SK-N-MC (cell line): ENCODE measurements around the gene FXYD2.

Experiments used
- DNase-seq: peaks from one replicate; pipeline ENCODE4 v3.0.0-alpha.2; 2011; ENCODE audit warnings: low read depth, low spot score
- H3K27ac ChIP-seq: fragments of 200-600 bp; sonication (generic); 2 replicates; pipeline ENCODE4 v1.5.1; 2016; ENCODE audit warnings: mixed run types
- H3K36me3 ChIP-seq: fragments of 200-600 bp; sonication (generic); 2 replicates; pipeline ENCODE4 v1.6.1; 2017; ENCODE audit warnings: antibody characterized with exemption, low read length, mixed read lengths; ENCODE audit not compliant: insufficient read depth
- H3K4me3 ChIP-seq: fragments of 200-600 bp; sonication (generic); 2 replicates; pipeline ENCODE4 v1.5.1; 2016
- H3K9ac ChIP-seq: fragments of 200-600 bp; sonication (generic); 2 replicates; pipeline ENCODE4 v1.8.0; 2017; ENCODE audit warnings: mixed run types, mixed read lengths; ENCODE audit not compliant: insufficient read length
- H3K9me3 ChIP-seq: fragments of 200-600 bp; sonication (generic); 2 replicates; pipeline ENCODE4 v1.6.1; 2017; ENCODE audit warnings: low read depth, mild to moderate bottlenecking, antibody characterized with exemption, low read length, moderate library complexity, mixed read lengths
- EZH2 ChIP-seq: fragments of 200-600 bp; sonication (generic); IDR thresholded peaks from one replicate; pipeline ENCODE4 v1.6.1; 2017; ENCODE audit warnings: antibody characterized with exemption
- FOXP2 ChIP-seq: optimal IDR thresholded peaks from 2 replicates; pipeline ENCODE3; 2011; ENCODE audit warnings: mild to moderate bottlenecking, moderate library complexity; ENCODE audit not compliant: insufficient read depth; ENCODE audit errors: extremely low read length, control extremely low read depth
- POLR2AphosphoS5 ChIP-seq: IDR thresholded peaks from 2 replicates; pipeline ENCODE4 v1.6.1; 2012; ENCODE audit warnings: mild to moderate bottlenecking, low read depth, low read length, borderline replicate concordance

Gene FXYD2

GRCh38 chr11:117859488-117860112, 35.1 kb upstream of the FXYD2 start:
- Histone ChIP-seq H3K36me3 (no peaks in the 10 kb centered on the region), H3K9ac (no peak overlapping the region), H3K9me3 (no peaks in the 10 kb centered on the region), H3K27ac (no peak overlapping the region), H3K4me3 (no peak overlapping the region)
- TF ChIP-seq EZH2 (no peak), FOXP2 (no peak), POLR2AphosphoS5 (no peak)
- DNase-seq, result no peak

DNA sequence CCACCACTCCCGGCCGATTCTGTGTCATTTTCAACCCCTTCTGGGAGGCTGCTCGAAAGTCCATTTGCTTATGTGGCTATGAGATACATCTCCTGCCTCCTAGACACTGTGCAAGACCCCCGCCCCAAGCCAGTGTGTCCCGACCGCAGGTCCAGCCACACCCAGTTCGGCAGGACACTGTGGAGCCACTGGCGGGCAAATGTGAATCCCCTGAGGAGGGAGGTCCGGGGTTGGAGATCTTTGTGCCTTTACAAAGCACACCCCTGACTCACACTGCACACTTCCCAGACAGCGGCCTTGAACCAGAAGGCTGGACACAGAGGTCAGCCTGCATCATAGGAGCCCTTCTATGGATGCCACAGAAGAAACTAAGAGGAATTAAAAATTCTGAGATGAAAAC, 34.5 kb upstream of the FXYD2 start:
- no peaks in the 10 kb centered on the region for H3K9me3 ChIP-seq
- DNase-seq, result no peak
- no peaks in the 10 kb centered on the region for H3K36me3 ChIP-seq
- TF ChIP-seq POLR2AphosphoS5, result no peak
- no peak for TF ChIP-seq FOXP2
- TF ChIP-seq EZH2, result no peak
- no peak overlapping the region for H3K4me3 ChIP-seq
- H3K27ac ChIP-seq, result no peak overlapping the region
- no peak overlapping the region for H3K9ac ChIP-seq

DNA sequence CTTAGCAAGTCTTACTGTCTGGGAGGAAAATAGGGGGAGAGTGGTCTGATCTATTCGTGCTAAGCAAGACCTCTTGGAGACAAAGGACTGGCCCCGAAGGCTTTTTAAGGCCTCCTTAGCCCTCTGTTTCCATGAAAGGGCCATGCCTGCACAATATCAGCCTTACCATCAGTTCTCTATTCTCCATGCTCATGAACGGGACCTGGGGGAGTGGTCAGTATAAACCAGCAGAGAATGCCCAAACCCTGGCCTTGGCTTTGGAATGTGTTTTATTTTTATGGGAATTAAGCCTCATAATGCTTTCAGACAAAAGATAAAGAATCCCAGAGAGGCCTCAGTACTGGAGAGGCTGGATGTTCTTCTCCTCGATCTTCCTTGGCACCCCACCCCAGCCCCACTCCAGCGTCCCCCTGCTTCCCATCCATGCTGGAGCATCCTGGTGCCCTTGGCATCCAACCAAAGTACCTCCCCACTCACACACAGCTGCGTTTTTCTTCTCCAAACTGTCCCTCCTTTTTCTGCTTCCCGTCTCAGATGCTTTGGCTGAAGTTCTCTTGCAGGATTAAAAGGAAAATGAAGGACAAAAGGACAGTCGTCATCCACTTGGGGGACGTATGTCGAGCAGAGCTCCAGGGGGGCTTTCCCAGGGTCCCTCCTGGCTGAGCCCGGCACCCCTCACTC, 33.3 kb upstream of the FXYD2 start:
- Histone ChIP-seq H3K9ac (no peak overlapping the region), H3K9me3 (peaks cover 4% of the 10 kb centered on the region; the same call in 1 of the 2 replicates), H3K27ac (no peak overlapping the region), H3K36me3 (no peaks in the 10 kb centered on the region), H3K4me3 (no peak overlapping the region)
- no peak for TF ChIP-seq POLR2AphosphoS5
- TF ChIP-seq EZH2, result no peak
- no peak for TF ChIP-seq FOXP2
- DNase-seq, result no peak

DNA sequence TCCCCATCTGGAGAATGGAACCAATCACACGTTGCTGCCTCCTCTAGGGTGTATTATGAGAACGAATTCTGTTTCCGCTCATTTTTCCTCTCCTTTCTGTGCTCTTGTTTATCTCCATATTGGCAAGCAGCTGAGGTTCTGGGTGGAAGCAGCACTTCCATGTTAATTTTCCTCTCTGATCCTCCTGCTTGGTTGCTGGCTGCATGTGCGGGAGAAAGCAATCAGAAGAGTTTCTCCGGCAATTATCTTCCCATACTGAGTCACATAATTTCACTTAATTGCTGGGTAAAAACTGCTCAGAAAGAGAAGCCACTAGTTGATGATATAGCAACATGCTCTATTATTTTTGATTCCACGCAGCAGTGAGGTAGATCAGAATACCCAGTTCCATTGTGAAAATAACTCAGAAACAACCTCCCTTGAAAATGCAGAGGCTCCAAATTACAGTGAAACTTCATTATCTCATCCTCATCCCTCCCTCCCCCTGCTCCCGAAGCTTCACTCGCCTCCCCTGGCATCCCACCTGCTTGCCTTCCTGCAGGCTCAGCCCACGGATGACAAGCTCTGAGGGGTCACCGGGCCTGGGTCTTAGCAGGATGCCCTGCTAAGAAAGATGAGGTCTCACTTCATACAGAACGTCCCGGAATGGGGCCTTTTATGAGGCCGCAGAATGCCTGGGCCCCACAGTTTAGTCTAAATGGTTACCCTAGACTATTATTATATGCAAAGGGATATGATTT, 31.5 kb upstream of the FXYD2 start:
- no peak for TF ChIP-seq EZH2
- no peak for TF ChIP-seq FOXP2
- TF ChIP-seq POLR2AphosphoS5, result no peak
- H3K36me3 ChIP-seq, result no peaks in the 10 kb centered on the region
- peaks cover 9% of the 10 kb centered on the region; the same call in 1 of the 2 replicates for H3K9me3 ChIP-seq
- no peak for DNase-seq
- no peak overlapping the region for H3K9ac ChIP-seq
- H3K27ac ChIP-seq, result no peak overlapping the region
- H3K4me3 ChIP-seq, result no peak overlapping the region

- Histone ChIP-seq H3K27ac (no peak overlapping the region), H3K9ac (no peak overlapping the region), H3K9me3 (peaks cover 9% of the 10 kb centered on the region; the same call in 1 of the 2 replicates), H3K4me3 (no peak overlapping the region), H3K36me3 (no peaks in the 10 kb centered on the region)
- TF ChIP-seq EZH2 (no peak), POLR2AphosphoS5 (no peak), FOXP2 (no peak)
- DNase-seq, result no peak
These were observed 30.8 kb upstream of the FXYD2 start for GRCh38 chr11:117855186-117855845.

DNA sequence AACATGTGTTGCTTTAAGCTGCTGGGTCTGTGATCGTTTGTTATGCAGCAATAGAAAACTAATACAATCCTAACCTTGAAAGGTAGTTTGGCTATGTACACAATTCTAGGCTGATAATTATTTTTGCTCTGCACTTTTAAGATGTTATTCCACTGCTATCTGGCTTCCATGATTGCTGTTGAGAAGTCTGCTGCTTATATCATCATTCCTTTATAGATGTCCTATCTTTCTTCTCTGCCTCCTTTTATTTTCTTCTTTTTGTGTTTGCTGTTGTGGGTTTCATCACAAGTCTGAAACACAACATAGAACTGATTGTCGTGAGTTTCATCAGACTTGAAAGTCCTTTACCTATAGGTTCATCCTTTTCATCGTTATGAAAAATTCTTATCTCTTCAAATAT, 27.8 kb upstream of the FXYD2 start:
- H3K9ac ChIP-seq, result no peak overlapping the region
- no peak for TF ChIP-seq EZH2
- no peak for TF ChIP-seq FOXP2
- no peak for TF ChIP-seq POLR2AphosphoS5
- DNase-seq, result no peak

GRCh38 chr11:117851852-117852251, 27.3 kb upstream of the FXYD2 start:
- Histone ChIP-seq H3K9ac (no peak overlapping the region), H3K9me3 (peaks cover 9% of the 10 kb centered on the region; the same call in 1 of the 2 replicates), H3K4me3 (no peak overlapping the region), H3K27ac (no peak overlapping the region), H3K36me3 (no peaks in the 10 kb centered on the region)
- no peak for DNase-seq
- TF ChIP-seq POLR2AphosphoS5 (no peak), EZH2 (no peak), FOXP2 (no peak)

More for the DNA sequence above, 27.8 kb upstream of the FXYD2 start:
- Histone ChIP-seq H3K4me3 (no peak overlapping the region), H3K27ac (no peak overlapping the region), H3K36me3 (no peaks in the 10 kb centered on the region), H3K9me3 (peaks cover 9% of the 10 kb centered on the region; the same call in 1 of the 2 replicates)

- Histone ChIP-seq H3K9ac (no peak overlapping the region), H3K36me3 (no peaks in the 10 kb centered on the region), H3K27ac (no peak overlapping the region), H3K4me3 (no peak overlapping the region), H3K9me3 (peaks cover 9% of the 10 kb centered on the region; the same call in 1 of the 2 replicates)
- DNase-seq, result no peak
- no peak for TF ChIP-seq EZH2
- no peak for TF ChIP-seq POLR2AphosphoS5
- TF ChIP-seq FOXP2, result no peak
These were observed 26.6 kb upstream of the FXYD2 start for GRCh38 chr11:117851106-117851505.
